HG03439 (cell line): ENCODE measurements around the gene KLHL22.
"Not testable (repeated sequence)": the region's sequence is repeated elsewhere in the genome, so short reads cannot be mapped to it uniquely, and the experiment has no call there.

Experiments
- ATAC-seq: cut with Tn5 transposase; IDR thresholded peaks from one replicate; pipeline ENCODE4 v1.9.1; 2021; ENCODE audit warnings: mild to moderate bottlenecking, moderate library complexity; ENCODE audit not compliant: unreplicated experiment

The KLHL22 gene

GRCh38 chr22:20472629-20473442 is 22.8 kb downstream of the KLHL22 start:
- no peak for ATAC-seq

- ATAC-seq: no peak
These were observed 24.3 kb downstream of the KLHL22 start for GRCh38 chr22:20471126-20471833.

- not testable (repeated sequence) for ATAC-seq
These were observed 25.1 kb downstream of the KLHL22 start for GRCh38 chr22:20470525-20470924.

- no peak for ATAC-seq
These were observed 26.3 kb downstream of the KLHL22 start for GRCh38 chr22:20469110-20469868.

- no peak for ATAC-seq
These were observed 28.8 kb downstream of the KLHL22 start for GRCh38 chr22:20466659-20467379.

- ATAC-seq: no peak
These were observed 29.9 kb downstream of the KLHL22 start for GRCh38 chr22:20465759-20466077.

GRCh38 chr22:20464912-20465758 is 30.5 kb downstream of the KLHL22 start:
- no peak for ATAC-seq

- no peak for ATAC-seq
These were observed 31.4 kb downstream of the KLHL22 start for GRCh38 chr22:20464096-20464614.

GRCh38 chr22:20463324-20464095 is 32.1 kb downstream of the KLHL22 start:
- ATAC-seq: no peak

- ATAC-seq: no peak
These were observed 35.7 kb downstream of the KLHL22 start for GRCh38 chr22:20459862-20460261.

GRCh38 chr22:20459152-20459542 is 36.4 kb downstream of the KLHL22 start:
- ATAC-seq: no peak

GRCh38 chr22:20458530-20459151 is 37.0 kb downstream of the KLHL22 start:
- no peak for ATAC-seq

- no peak for ATAC-seq
These were observed 37.9 kb downstream of the KLHL22 start for GRCh38 chr22:20457506-20458240.

GRCh38 chr22:20456722-20457076 is 38.9 kb downstream of the KLHL22 start:
- no peak for ATAC-seq

- no peak for ATAC-seq
These were observed 39.4 kb downstream of the KLHL22 start for GRCh38 chr22:20456064-20456721.

GRCh38 chr22:20455709-20456063 is 39.9 kb downstream of the KLHL22 start:
- ATAC-seq: no peak

- ATAC-seq: no peak
These were observed 42.4 kb downstream of the KLHL22 start for GRCh38 chr22:20453222-20453621.

GRCh38 chr22:20451920-20452319 is 43.7 kb downstream of the KLHL22 start:
- no peak for ATAC-seq
